SH-SY5Y (cell line): ENCODE data around the gene MAPK12.

Source experiments
- GATA2 ChIP-seq: IDR thresholded peaks from 2 replicates; pipeline ENCODE4 v1.6.1; 2011; ENCODE audit warnings: mild to moderate bottlenecking, low read depth, low read length
- GATA3 ChIP-seq: IDR thresholded peaks from 2 replicates; pipeline ENCODE4 v1.6.1; 2011; ENCODE audit warnings: low read depth, mild to moderate bottlenecking, low read length, moderate library complexity

DNA sequence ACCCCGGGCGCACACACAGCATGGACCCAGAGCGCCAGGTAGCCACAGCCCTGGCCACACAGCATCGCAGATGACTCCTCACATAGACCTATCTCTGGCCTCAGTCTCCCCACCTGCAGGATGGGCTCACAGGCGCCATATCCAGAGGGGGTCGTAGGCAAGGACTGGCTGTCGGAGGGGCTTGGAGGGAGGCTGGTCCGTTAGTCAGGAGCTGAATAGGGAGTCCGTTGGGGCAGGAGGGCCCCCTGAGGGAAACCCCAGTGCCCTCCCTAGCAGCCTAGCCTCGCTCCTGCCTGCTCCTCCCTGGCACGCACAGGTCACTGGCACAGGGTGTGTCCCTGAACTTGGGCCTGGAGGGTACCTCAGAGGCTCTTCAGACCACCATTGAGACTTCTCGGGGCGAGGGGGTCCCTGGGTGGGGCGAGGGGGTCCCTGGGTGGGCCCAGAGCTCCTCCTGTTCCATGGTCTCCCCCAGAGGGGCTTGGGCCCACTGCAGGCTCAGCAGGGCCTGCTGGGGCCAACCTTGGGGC, 44.0 kb upstream of the MAPK12 start:
- TF ChIP-seq GATA3: no peak
- TF ChIP-seq GATA2: no peak
